Measurements from ENCODE around the gene YBX3.

YBX3 gene

GRCh38 chr12:10721651-10722501, 1.2 kb downstream of the YBX3 start:
- DNase-seq (ENCODE audit: low read depth) = peak; percentile 97

DNA sequence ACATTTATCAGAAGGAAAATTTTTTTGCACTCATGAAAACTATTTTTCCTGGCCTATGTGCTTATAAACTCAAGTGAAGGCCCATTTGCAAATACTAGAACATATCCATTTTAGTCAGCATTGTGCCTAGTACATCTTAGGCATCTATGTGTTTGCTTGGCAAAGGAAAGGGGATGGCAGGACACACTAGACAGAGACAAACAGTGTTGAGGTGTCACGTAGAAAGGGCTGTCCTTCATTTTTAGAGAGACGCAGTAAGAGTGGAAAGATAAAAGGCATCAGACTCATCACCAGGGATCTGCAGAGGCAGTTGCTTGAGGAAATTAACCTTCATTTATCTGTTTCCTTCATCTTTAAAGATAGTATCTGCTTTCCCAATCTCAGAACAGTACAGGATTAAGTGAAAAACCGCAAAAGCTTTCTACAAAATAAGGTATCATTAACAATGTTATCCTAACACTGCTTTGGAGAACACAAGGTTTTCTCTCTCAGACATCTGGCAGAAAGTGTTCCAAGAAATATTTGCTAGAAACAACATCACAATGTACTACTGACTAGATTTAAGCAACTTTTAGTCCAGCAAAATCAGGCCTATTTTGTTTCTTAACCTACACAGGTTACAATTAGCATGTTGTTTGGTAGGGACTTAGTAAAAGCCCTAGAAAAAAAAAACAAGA, 2.0 kb downstream of the YBX3 start:
- peak; percentile 18 for DNase-seq (ENCODE audit: low read depth)

GRCh38 chr12:10719482-10719881, 3.6 kb downstream of the YBX3 start:
- no peak for DNase-seq (ENCODE audit: low read depth)

- peak; percentile 76 for DNase-seq (ENCODE audit: low read depth)
Observed at GRCh38 chr12:10718279-10718821, 4.8 kb downstream of the YBX3 start.

DNA sequence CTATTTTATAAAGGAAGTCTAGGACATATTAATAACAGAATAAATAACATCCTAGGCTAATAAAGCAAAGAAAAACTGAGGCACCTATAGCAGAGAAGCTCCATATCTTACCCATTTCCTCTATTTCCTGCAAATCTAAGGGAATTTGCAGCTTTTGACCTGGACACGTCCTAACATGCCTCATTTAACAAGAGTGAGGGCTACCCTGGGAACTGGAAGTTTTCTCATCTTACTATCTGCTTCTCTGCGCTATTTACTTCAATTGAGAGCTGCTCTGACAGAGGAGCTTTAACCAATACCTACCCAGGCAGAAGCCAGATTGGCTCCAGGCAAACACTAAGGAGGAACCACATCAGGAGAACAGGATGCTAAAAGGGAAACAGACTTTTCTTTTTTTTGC, 5.7 kb downstream of the YBX3 start:
- peak; percentile 37 for DNase-seq (ENCODE audit: low read depth)

DNA sequence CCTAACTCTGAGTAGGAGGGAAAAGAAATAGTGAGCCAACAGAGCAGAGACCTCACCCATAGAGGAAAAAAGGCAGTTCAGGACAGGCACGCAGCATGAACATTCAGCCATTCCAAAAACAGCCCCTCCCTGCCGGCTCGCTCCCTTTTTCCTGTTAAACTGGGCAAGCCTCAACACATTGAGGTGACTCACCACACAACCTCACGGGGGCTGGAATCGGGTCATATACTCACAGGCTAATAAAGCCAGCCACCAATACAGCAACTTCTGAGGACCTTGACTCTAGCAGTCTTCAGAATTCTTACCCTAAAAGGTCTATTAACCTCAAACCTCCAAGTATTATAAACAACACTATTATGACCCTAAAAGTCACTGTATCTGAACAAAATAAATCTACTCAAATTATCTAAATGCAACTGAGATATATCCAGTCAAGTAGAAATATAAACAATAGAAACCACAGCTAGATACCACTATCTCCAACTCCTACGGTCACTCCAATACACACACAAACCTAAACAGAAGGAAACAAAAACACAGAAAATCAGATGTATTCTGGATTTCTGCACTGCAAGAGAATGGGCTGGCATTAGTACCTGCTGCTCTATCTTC, 6.3 kb downstream of the YBX3 start:
- peak; percentile 92 for DNase-seq (ENCODE audit: low read depth)

DNA sequence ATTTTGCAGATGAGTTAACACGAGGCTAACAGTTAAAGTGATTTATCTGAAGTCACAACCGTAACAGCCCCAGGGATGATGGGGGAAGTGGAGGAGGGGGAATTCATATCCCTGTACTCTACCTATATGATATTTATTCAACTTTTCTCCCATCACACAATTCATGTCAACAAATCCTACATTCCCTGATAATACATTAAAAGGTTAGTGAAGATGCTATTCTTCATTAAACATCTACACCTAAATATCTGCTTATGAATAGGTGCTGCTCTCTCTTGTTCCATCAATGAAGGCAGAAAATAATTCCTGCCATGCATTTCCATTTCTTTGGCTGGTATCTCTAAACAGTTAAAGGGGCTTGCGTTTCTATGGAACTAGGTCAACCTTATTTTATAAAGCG, 6.8 kb downstream of the YBX3 start:
- no peak for DNase-seq (ENCODE audit: low read depth)

- DNase-seq (ENCODE audit: low read depth) = no peak
Observed at GRCh38 chr12:10715491-10715890, 7.6 kb downstream of the YBX3 start.

GRCh38 chr12:10709808-10710207, 13.3 kb downstream of the YBX3 start:
- DNase-seq (ENCODE audit: low read depth) = no peak

- no peak for DNase-seq (ENCODE audit: low read depth)
Observed at GRCh38 chr12:10708862-10709261, 14.3 kb downstream of the YBX3 start.

GRCh38 chr12:10705655-10706054, 17.5 kb downstream of the YBX3 start:
- peak; percentile 46 for DNase-seq (ENCODE audit: low read depth)

DNA sequence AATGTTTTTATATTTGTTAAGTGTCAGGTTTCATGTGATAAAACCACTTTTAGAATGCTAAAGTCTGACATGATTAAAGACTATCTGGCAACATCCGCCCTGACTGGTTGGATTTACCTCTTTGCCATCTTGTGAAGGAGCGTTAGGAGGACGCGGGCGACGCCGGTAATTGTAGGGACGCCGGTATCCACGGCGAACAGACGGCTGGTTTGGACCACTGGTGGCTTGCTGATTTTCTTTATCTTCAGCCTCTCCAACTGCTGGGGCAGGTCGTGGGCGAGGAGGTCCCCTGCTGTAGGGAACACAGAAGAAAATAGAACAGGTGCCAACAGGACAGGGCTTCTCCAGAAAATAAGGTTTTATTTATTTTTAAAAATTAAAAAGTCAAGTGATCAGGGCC, 21.3 kb downstream of the YBX3 start:
- DNase-seq (ENCODE audit: low read depth) = no peak

DNA sequence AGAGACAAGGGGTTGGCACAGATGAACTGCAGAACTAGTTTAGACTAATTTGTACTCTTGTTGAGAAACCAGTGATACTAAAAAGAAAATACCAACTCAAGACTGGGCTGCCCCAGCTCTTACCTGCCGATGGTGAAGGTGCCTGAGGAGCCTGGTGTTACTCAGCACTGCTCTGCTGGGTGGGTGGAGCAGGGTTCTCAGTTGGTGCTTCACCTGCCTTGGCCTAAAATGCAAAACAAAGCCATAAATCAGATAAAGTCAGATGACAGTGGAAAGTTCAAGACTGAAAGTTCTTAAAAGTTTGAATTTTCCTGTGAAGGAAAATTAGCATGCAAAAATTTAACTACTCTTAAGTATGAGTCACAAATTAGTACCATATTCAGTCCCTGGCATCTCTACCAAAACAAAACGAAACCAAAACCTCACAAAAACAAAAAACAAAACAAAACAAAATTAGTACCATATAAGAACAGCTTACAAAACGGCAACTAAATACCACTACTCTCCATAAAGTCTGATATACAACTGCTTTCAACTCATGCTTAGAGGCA, 21.9 kb downstream of the YBX3 start:
- peak; percentile 49 for DNase-seq (ENCODE audit: low read depth)

DNA sequence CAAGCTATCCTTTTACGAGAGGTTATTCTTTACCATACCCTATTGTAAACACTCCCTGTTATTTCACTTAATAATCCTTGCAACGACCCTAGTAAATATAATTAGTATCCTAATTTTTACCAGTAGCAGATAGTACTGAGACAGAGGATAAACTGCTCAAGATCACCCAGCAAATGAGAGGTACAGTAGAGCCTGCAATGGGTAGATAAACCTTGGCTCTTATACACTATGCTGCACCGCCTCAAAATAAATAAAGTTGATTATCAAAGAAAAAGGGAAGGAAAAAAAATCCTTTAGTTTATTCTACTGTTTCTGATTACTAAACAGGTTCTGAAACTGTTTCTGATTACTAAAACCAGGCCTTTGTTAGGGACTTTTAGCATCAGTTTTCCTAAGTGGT, 22.5 kb downstream of the YBX3 start:
- no peak for DNase-seq (ENCODE audit: low read depth)

GRCh38 chr12:10697862-10698261, 25.3 kb downstream of the YBX3 start:
- no peak for DNase-seq (ENCODE audit: low read depth)

GRCh38 chr12:10697156-10697555, 26.0 kb downstream of the YBX3 start:
- no peak for DNase-seq (ENCODE audit: low read depth)

DNA sequence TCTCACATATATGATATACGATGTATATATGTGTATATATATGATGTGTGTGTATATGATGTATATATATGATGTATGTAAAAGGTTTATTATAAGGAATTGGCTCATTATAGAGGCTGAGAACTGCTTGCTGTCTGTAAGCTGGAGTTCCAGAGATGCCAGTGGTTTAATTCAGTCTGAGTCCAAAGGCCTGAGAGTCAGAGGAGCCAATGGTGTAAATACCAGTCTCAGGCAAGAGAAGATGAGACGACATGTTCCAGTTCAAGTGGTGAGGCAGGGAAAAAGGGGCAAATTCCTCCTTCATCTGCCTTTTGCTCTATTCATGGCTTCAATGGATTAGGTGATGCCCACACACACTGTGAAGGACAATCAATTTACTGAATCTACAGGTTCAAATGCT, 32.2 kb downstream of the YBX3 start:
- DNase-seq (ENCODE audit: low read depth) = peak; percentile 29

DNA sequence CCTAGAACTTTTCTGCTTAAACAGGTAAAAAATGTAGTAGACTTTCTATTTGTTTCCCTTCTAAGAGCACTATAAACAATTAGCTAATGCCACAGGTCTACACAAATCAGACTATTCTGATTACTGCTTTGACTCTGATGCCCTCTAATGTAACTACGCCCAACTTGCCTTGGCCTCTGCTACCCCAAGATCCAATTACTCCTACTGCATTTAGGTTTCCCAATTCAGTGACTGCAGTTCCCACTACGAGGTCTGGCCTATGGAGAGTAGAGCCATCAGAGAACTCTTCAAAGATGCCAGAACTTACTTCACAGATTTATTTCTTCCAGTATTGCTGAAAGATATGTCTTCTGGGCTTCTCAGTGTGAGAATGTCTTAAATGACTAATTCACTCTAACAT, 34.0 kb downstream of the YBX3 start:
- DNase-seq (ENCODE audit: low read depth) = no peak

DNA sequence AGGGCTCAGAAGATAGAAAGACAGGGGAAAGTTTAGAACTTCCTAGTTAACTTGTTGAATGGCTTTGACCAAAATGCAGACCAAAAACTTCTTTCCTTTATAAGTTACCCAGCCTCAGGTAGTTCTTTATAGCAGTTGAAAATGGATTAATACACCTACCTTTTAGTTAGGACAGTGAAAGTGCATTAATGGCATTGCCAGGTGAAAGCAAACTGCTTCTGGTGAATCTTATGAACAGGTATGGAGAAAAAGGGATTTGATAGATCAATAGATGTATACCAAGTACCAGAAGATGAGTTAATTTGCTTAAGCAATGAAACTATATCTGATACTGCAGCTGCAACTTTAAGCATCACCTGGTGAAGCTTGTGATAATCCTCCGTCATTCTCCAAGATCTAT, 35.1 kb downstream of the YBX3 start:
- no peak for DNase-seq (ENCODE audit: low read depth)

DNA sequence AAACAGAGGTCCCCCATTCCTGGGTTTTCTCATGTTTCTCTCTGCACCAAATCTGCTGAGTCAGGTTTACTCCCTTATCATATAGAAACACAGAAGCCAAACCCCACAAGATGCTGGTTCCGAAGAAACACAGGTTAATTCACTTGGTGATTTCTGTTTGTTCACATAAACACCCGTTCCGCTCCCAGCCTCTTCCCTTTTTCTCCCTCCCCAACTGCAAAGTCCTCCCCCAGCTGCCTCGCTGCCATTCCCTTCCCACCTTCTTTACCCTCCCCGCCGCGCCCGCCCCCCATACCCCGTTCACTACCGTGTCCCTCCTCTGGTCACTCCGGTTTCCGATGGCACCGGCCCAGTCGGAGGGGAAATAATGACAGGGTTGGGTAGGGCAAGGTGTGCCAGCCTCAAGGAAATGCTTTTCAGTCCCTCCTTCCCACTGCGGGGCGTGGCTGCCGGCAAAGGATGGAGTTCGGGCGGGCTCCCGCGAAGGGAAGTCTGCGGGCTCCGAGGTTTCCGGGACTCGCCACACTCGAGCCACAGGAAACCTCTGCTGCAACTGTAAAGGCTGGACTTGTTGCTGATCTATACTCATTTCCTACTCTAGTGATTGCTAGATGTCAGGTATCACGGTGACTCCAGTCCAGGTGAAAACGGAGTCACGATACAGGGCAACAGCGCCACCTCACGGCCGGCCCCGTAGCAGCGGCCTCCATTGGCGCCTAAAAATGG, 49.3 kb downstream of the YBX3 start, which contains the start of gene STYK1:
STYK1 (minus strand) TSS at position 394 of the 726 bp plus-strand sequence. CDS start 39,434 bp downstream, outside the sequence.
- peak; percentile 41 for DNase-seq (ENCODE audit: low read depth)

GRCh38 chr12:10672231-10672868, 50.8 kb downstream of the YBX3 start:
- no peak for DNase-seq (ENCODE audit: low read depth)

All from EH (cell line).